HG03045 (cell line): ENCODE measurements around the gene GRB2.
"Not testable (repeated sequence)": the region's sequence is repeated elsewhere in the genome, so short reads cannot be mapped to it uniquely, and the experiment has no call there.

Experiments
- ATAC-seq: cut with Tn5 transposase; IDR thresholded peaks from one replicate; pipeline ENCODE4 v1.9.1; 2021; ENCODE audit warnings: mild to moderate bottlenecking, moderate library complexity; ENCODE audit not compliant: unreplicated experiment

GRB2 gene

DNA sequence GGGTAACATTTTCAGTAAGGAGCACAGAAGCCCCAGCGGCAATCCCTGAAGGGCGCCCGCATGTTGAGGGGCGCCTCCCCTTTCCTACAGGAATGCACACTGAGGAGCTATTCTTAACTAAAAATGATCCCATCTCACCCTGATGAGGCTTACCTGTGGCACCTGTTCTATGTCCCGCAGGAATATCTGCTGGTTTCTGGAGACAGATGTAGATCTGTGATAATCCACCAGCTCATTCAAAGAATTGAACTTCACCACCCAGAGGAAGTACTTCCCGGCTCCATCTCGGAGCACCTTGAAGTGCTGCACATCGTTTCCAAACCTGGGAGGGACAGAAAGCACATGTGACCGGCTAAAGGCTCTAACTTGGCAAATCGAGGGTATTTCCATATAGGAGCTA lies 84.0 kb downstream of the GRB2 start:
- no peak for ATAC-seq

DNA sequence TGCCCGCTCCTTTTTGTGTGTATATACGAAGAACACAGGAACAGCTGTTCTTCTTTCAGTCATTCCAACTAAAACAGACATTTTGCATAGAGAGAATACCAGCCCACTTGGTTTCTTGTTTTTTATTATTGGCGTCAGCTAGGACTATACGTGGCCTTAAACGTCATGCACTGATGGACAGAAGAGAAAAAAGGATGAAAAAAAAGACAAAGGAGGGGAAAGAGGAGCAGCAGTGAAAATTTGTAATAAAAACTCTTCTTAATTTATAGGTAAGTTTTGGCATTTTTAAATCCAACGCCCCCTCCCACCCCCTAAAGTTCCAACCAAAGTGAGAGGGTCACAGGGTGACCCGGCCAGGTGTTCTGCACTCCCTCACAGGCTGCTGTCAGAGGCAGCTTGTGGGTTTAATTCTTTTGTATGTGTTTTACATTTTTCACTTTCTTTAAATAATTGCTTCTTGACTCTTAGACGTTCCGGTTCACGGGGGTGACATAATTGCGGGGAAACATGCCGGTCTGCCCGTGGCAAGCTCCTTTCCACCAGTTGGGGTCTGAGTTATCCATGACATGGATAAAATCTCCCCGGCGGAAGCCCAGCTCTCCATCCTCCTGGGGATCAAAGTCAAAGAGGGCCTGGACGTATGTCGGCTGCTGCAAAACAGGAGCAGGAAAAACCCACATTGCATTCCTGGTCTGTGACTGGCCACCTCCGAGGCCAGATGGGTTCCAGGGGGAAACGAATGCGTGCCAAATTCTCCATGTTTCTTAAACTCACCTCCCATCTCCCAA lies 85.4 kb downstream of the GRB2 start:
- peak; percentile 45 for ATAC-seq

DNA sequence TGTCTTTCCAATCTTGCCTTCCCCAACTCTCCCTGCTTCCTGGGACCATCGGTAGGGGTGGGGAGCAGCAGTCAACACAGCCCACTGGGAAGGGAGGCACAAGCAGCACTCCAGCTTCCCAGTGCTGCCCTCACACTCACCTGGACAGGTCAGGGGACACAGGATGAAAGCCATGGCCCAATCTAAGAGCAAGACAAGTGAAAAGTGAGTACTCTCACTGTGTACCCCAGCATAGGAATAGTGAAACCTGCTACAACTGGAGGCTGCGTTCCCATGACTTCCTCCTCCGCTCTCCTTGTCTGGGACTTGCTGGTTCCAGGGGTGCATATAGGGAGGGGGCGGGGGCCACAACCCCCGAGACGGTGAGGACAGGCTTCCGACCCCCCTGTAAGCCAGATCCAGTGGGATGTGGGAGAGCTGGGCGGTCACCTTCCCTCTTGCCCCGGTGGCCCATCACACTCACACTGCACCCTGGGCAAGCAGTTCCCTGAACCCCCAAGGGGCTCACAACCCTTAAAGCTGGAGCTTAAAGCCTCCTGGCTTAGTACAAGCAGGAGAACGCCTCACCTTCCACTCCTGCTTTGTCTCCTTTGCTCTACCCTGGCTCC lies 86.8 kb downstream of the GRB2 start:
- ATAC-seq: no peak

DNA sequence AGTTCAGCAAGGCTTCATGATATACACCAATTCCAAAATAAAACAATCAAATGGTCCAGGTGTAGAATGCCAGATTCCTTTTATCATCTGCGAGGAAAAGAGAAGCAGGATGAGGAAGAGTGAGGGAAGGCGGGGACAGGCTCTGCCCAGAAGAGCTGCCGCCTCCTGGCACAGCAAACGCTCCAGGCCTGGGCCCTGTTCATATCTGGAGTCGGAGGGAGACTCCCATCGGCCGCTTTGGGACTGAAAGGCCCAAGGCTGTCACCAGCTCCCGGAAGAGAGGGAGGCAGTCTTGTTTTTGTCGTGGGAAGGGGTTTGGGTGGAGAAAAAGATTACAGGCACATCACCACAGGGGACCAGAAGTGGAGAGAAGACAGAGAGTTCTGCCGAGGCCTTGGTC lies 87.3 kb downstream of the GRB2 start:
- ATAC-seq: no peak

DNA sequence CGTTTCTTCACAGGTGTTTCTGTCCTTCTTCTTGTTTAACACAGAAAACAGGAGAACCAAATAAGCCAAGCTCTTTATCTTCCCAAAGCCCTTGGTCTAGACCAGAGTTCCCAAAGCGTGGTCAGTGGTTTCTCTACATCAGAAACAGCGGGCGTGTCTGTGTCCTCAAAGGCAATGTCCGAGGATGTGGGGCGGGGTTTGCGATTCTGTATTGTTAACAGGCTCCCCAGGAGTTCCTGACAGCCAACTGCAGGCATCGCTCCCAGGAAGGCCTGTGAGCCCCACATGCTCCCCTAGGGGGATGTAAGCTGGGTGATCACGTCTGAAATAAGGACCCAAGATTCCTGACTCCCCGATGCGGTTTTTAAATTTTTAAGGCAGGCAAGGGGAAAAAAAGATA lies 87.8 kb downstream of the GRB2 start:
- ATAC-seq: no peak

DNA sequence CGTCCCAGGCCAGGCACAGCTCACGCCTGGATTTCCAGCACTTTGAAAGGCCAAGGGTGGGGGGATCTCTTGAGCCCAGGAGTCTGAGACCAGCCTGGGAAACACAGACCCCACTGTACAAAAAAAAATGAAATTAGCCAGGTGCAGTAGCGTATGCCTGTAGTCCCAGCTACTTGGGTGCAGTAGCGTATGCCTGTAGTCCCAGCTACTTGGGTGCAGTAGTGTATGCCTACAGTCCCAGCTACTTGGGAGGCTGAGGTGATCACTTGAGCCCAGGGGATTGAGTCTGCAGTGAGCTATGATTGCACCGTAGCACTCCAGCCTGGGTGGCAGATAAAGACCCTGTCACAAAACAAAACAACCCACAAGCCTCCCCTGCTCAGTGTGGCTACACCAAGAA lies 89.2 kb downstream of the GRB2 start:
- ATAC-seq: no peak

DNA sequence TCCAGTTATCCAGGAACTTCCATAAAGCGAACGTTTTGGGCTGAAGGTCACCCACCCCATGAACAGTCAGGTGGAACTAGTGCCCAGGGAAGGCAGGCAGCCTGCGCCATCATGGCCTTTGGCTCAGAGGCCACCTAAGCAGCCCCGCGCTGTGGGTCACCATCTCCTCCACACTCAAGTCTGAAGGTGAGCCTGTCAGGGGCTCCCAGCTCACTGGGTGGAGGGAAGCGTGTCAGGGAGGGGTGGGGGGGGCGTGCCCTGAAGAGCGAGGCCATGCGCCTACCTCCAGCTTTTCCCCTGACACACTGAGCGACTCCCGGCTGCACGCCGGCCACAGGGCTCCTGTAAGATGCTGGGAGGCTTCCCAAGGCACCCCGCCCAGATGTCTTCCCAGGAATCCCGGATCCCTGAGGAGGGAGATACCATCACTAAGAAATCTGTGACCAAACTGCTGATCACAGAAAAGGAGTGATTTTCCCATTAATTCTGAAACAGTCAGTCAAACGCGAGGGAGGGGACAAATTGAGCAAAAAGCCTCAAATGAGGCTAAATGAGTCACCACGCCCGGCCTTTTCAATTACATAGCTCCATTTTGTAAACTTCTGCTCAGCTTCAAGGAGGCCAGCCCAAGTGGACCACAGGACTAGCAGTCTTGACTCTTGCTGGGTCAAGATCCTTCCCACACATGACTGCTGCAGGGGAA lies 89.8 kb downstream of the GRB2 start:
- no peak for ATAC-seq

DNA sequence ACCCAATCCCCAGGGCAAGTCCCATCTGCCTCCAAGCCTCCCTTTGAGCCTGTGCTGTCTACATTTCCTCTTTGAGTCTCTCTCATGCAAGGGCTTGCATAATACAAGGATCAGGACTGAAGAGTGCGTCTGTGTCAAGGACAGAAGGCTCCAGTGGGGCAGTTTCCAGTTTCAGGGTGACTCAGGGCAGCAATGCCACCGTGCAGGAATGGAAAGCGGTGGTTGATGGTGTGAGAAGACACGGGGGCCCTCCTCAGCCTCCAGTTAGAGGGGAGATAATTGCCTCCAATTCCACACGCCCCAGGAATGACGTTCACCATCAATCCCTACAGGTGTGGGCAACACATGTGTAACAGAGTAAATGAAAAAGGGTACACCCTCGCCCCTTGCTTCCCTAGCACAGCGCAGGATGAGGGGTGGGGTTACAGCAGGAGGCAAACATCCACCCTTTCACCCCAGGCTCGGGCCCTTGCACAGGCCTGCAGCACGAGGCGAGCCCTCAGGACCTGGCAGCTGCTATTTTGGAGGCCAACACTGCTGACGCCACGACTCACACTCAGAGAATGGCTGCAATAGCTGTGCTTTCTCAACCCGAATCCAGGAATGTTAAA lies 91.4 kb downstream of the GRB2 start:
- peak; percentile 53 for ATAC-seq

DNA sequence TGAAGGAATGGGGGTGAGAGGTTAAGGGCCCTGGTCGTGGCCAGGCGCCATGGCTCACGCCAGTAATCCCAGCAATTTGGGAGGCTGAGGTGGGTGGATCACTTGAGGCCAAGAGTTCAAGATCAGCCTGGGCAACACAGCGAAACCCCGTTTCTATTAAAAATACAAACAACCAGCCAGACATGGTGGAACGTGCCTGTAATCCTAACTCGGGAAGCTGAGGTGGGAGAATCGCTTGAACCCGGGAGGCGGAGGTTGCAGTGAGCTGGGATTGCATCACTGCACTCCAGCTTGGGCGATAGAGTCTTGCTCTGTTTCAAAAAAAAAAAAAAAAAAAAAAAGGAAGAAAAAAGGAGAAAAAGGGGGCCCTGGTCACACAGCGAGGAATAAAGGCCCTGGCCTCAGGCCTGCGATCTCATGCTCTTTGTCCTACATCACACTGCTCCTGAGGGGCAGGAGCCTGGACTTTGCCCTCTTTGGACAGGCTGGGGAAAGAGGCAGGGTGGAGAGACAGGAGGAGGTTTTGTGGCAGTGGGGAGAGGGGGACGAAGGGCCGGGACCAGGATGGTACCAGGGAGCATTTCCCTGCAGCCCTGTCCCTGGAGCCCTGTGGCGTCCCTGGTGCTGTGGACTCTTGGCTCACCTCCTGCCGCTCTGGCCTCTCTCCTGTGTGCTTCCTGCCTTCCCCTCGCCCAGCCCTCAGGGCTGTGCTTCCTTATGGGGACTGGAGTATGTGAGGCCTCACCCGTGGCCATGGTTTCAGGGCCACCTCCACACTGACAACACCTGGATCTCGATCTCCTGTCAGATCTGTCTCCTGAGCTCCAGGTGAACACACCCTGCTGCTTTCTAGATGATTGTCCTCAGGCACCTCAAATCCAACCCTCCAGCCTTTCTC lies 96.5 kb downstream of the GRB2 start:
- no peak for ATAC-seq

DNA sequence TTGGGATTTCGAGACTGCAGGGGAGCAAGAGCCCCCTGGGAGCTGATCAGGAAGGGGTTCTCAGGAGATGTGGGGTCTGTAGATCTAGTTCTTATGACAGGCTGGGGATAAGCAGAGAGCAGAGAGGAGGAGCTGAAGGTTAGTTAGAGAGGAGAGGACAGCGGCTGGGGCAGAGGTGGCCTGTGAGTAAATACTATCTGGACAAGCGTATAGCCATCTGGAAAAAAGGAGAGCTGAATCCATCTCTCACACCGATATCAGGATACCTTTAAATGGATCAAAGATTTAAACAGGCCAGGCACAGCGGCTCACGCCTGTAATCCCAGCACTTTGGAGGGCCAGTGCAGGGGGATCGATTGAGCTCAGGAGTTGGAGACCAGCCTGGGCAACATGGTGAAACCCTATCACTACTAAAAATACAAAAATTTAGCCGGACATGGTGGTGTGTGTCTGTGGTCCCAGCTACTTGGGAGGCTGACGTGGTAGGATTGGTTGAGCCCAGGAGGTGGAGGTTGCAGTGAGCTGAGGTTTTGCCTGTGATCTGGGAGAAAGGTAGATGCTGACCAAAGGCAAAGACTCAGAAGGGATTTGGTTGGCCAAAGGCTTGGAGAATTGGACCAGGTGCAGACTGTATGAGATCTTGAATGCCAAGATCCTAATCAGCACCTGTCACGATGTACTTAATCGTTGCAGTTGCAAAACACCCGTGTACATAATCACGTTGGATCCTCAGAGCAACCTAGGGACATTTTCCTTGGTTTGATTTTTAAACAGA lies 97.3 kb downstream of the GRB2 start:
- no peak for ATAC-seq

DNA sequence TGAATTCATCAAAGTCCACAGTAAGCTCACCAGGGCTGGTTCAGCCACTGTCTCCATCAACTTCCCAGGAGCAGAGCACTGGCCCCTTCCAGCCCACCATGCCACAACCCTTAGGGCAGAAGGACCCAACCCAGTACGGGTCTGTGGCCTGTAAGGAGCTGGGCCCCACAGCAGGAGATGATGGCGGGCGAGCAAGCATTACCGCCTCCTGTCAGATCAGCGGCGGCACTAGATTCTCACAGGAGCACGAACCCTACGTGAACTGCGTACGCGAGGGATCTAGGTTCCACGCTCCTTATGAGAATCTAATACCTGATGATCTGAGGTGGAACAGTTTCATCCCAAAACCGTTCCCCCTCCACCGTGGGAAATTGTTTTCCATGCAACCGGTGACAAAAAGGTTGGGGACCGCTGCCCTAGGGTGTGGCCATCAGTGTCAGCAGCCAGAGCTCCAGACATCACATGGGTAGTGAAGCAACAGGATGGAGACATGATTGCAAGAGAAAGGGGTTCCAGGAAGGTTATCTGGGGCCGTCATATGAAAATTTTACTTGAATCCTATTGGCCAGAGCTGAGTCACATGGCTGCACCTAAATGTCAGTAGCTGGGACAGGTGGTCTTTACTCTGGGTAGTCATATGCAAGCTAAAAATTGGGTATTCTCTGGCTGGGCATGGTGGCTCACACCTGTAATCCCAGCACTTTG lies 103.8 kb downstream of the GRB2 start:
- ATAC-seq: no peak

DNA sequence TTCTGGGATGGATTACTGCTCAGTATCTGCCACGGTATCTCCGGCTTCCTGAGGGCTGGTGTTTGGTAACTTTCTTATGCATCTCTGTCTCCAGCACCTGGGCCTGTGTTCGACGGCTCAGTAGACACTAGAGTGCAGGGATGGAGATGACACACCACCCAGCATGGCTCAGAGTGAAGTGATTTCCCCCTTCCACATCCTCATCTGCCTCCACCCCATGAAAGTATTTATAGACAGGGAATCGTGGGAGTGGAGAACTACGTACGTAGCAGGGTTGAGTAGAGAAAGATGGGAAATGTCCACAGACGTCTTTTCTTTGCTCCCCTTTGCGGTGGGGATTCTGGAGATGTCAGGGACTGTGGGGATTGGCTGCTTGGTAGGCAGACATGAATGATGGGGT lies 104.4 kb downstream of the GRB2 start:
- no peak for ATAC-seq

DNA sequence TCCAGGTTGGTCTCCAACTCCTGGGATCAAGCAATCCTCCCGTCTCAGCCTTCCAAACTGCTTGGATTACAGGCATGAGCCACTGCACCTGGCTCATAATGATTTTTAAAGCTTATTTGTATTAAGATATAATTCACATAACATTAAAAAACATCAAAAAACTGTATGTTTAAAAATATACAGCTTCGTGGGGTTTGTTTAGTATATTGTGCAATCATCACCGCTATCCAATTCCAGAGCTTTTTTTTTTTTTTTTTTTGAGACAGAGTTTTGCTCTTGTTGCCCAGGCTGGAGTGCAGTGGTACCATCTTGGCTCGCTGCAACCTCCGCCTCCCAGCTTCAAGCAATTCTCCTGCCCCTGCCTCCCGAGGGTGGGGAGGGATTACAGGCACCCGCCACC lies 105.2 kb downstream of the GRB2 start:
- ATAC-seq: no peak

DNA sequence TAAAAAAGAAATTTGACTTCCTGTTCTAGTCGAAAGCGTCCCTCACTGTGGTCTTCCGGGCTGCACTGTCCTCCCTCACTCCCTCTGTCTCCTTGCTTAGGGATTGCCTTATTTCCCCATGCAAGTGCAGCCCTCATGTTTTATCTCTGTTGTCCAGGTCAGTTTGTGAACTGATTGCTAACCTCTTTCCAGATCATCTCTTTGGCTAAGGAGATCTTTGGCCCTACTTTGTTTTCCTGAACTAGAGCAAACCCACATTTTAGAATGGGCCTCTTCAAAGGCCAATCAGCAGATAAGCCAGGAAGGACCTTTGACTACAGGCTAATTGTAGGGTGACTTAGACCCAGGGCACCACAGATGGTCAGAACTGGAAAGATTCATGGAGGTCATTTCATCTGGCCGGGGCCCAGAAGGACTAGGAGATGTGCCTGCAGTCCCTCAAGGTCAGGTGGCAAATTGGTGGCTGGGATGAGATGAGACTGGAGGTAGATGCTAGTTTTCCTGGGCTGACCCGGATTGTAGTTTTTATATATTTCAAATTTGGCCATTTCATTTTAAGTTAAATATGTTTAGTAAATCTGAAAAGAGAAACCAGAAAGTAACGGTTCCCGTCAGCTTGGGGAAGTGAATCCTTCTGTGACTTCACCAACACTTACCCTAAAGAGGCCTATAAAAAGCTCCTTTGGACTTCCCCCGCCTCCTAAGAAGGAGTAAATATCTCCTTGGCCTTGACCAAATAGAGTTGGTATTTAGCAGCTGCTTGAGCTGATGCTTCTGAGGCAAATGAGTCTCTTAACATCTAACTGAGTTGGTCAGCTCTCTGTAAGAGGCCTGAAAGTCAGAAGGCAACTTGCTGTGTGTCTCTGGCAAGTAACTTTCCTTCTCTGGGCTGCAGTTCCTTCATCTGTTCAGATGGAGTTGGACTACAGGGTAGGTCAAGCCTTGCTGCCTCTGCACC lies 110.0 kb downstream of the GRB2 start:
- ATAC-seq: peak; percentile 54

DNA sequence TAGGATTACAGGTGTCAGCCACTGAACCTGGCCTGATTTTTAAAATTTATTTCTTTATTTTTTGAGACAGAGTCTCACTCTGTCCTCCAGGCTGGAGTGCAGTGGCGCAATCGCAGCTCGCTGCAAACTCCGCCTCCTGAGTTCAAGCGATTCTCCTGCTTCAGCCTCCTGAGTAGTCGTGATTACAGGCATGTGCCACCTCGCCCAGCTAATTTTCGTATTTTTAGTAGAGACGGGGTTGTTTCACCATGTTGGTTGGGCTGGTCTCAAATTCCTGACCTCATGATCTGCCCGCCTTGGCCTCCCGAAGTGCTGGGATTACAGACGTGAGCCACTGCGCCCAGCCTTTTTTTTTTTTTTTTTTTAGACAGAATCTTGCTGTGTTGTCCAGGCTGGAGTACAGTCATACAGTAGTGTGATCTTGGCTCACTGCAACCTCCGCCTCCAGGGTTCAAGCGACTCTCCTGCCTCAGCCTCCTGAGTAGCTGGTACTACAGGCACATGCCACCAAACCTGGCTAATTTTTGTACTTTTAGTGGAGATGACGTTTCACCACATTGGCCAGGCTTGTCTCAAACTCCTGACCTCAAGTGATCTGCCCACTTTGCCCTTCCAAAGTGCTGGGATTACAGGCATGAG lies 112.5 kb downstream of the GRB2 start:
- ATAC-seq: not testable (repeated sequence)

DNA sequence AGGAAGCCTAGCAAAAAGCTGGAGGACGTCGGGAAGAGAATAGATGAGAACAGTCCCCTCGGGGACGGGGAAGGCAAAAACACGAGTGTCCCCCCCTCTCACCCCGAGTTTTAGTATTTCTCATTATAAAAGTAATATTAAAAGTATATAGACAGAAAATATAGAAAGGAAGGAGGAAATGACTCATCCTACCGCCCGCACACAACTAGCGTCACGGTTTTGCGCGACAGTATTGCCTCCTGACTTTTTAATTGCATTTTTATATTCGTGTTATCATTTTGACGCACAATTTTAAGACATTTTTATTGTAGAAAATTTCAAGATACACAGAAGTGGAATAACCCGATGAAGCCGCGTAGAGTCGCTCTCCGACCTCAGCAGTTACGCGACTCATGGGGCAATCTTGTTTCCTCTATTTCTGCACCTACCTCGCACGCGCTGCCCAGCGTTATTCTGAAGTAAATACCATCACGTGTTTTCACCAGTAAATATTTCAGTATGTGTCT lies 115.6 kb downstream of the GRB2 start:
- ATAC-seq: no peak

DNA sequence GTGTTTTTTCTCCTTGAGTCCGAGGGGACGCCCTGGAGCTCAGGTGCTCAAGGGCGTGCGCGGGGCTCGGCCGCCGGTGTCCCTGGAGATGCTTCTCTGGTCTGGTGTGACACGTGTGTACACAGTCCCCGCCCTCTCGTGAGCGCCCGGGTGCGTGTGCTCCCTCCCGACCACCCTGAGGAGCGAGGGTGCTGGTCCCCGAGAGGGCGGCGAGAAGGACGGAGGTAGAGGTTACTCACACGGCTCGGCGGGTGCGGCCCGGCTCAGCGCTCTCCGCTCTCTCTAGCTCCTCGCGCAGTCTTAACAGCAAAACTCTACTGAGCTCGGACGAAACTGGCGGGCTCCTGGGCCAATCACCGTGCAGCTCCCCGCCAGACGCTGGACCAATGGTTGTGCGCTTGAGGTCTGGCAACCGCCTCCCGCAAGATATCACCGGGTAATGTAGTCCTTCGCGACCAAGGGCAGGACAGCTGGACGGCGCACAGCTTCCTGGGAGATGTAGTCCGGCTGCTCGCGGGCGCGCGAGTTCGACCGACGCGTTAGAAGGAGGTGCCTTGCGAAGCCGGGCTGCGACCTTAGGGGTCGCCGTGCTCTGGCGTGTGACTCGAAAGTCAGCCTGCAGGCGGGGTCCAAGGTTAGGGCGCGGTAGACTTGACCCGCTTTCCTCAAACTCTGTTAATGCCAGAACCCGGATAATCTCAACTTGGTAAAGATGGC lies 116.2 kb downstream of the GRB2 start, which contains the start of gene SLC25A19:
Gene SLC25A19, minus strand, starts transcription at position 319 of the 717 bp plus-strand sequence. CDS start 2,669 bp downstream, outside the sequence.
- peak; percentile 92 for ATAC-seq
